BLaER1 (cell line): ENCODE measurements around the gene POLR2J3.
"Not testable (repeated sequence)": the region's sequence is repeated elsewhere in the genome, so short reads cannot be mapped to it uniquely, and the experiment has no call there.

Experiments used
- H3K27ac ChIP-seq: shearing (Covaris generic); formaldehyde crosslinking; 2 replicates; pipeline ENCODE4 v1.8.1; 2022
- H3K27me3 ChIP-seq: shearing (Covaris generic); formaldehyde crosslinking; 2 replicates; pipeline ENCODE4 v1.8.1; 2022
- H3K36me3 ChIP-seq: shearing (Covaris generic); formaldehyde crosslinking; 2 replicates; pipeline ENCODE4 v1.8.1; 2022
- H3K4me1 ChIP-seq: shearing (Covaris generic); formaldehyde crosslinking; 2 replicates; pipeline ENCODE4 v1.8.1; 2022
- H3K4me2 ChIP-seq: shearing (Covaris generic); formaldehyde crosslinking; 2 replicates; pipeline ENCODE4 v1.8.1; 2022
- H3K4me3 ChIP-seq: shearing (Covaris generic); formaldehyde crosslinking; 2 replicates; pipeline ENCODE4 v1.8.1; 2022
- H3K9ac ChIP-seq: shearing (Covaris generic); formaldehyde crosslinking; 2 replicates; pipeline ENCODE4 v1.8.1; 2022
- H3K9me3 ChIP-seq: shearing (Covaris generic); formaldehyde crosslinking; 2 replicates; pipeline ENCODE4 v1.8.1; 2022
- H4K20me1 ChIP-seq: shearing (Covaris generic); formaldehyde crosslinking; 2 replicates; pipeline ENCODE4 v1.8.1; 2022

The POLR2J3 gene

GRCh38 chr7:102602317-102602716, 29.9 kb upstream of the POLR2J3 start:
- H3K36me3 ChIP-seq, H3K4me1 ChIP-seq, H3K4me3 ChIP-seq, H3K9ac ChIP-seq, H4K20me1 ChIP-seq, H3K27me3 ChIP-seq, H3K27ac ChIP-seq, H3K4me2 ChIP-seq, H3K9me3 ChIP-seq: not testable (repeated sequence)

- not testable (repeated sequence) for H3K9me3 ChIP-seq, H4K20me1 ChIP-seq, H3K27ac ChIP-seq, H3K36me3 ChIP-seq, H3K4me2 ChIP-seq, H3K4me3 ChIP-seq, H3K27me3 ChIP-seq, H3K9ac ChIP-seq, H3K4me1 ChIP-seq
Measured at GRCh38 chr7:102599699-102600098, 27.3 kb upstream of the POLR2J3 start.

GRCh38 chr7:102596036-102596435, 23.7 kb upstream of the POLR2J3 start:
- not testable (repeated sequence) for H3K27ac ChIP-seq, H4K20me1 ChIP-seq, H3K9me3 ChIP-seq, H3K27me3 ChIP-seq, H3K9ac ChIP-seq, H3K4me1 ChIP-seq, H3K36me3 ChIP-seq, H3K4me3 ChIP-seq, H3K4me2 ChIP-seq

- not testable (repeated sequence) for H3K4me3 ChIP-seq, H3K9me3 ChIP-seq, H3K27ac ChIP-seq, H3K9ac ChIP-seq, H3K4me2 ChIP-seq, H4K20me1 ChIP-seq, H3K27me3 ChIP-seq, H3K4me1 ChIP-seq, H3K36me3 ChIP-seq
Measured at GRCh38 chr7:102593637-102594334, 21.4 kb upstream of the POLR2J3 start.

- not testable (repeated sequence) for H3K9me3 ChIP-seq
Measured at GRCh38 chr7:102592477-102593019, 20.2 kb upstream of the POLR2J3 start.

GRCh38 chr7:102589857-102590256, 17.5 kb upstream of the POLR2J3 start:
- not testable (repeated sequence) for H3K4me1 ChIP-seq, H3K4me3 ChIP-seq, H3K4me2 ChIP-seq, H3K27ac ChIP-seq, H3K9ac ChIP-seq, H3K9me3 ChIP-seq, H3K27me3 ChIP-seq, H4K20me1 ChIP-seq, H3K36me3 ChIP-seq

More at GRCh38 chr7:102592477-102593019, 20.2 kb upstream of the POLR2J3 start:
- H3K36me3 ChIP-seq, H3K9ac ChIP-seq, H3K4me2 ChIP-seq, H3K4me1 ChIP-seq, H4K20me1 ChIP-seq, H3K4me3 ChIP-seq, H3K27ac ChIP-seq, H3K27me3 ChIP-seq: not testable (repeated sequence)

GRCh38 chr7:102583495-102583894, 11.1 kb upstream of the POLR2J3 start:
- not testable (repeated sequence) for H3K9ac ChIP-seq, H3K4me2 ChIP-seq, H3K4me1 ChIP-seq, H4K20me1 ChIP-seq, H3K9me3 ChIP-seq, H3K4me3 ChIP-seq, H3K27ac ChIP-seq, H3K27me3 ChIP-seq, H3K36me3 ChIP-seq

GRCh38 chr7:102581722-102582121, 9.3 kb upstream of the POLR2J3 start:
- not testable (repeated sequence) for H4K20me1 ChIP-seq, H3K9ac ChIP-seq, H3K27ac ChIP-seq, H3K4me1 ChIP-seq, H3K4me2 ChIP-seq, H3K27me3 ChIP-seq, H3K36me3 ChIP-seq, H3K9me3 ChIP-seq, H3K4me3 ChIP-seq

GRCh38 chr7:102578486-102578885, 6.1 kb upstream of the POLR2J3 start:
- not testable (repeated sequence) for H3K27ac ChIP-seq, H3K4me3 ChIP-seq, H3K27me3 ChIP-seq, H4K20me1 ChIP-seq, H3K36me3 ChIP-seq, H3K4me2 ChIP-seq, H3K4me1 ChIP-seq, H3K9ac ChIP-seq, H3K9me3 ChIP-seq

- not testable (repeated sequence) for H3K9ac ChIP-seq, H3K4me3 ChIP-seq, H3K27me3 ChIP-seq, H3K4me1 ChIP-seq, H3K36me3 ChIP-seq, H3K27ac ChIP-seq, H4K20me1 ChIP-seq, H3K4me2 ChIP-seq, H3K9me3 ChIP-seq
Measured at GRCh38 chr7:102577315-102578240, 5.2 kb upstream of the POLR2J3 start.

- H3K4me2 ChIP-seq, H3K9ac ChIP-seq, H3K27ac ChIP-seq, H4K20me1 ChIP-seq, H3K4me3 ChIP-seq, H3K4me1 ChIP-seq, H3K9me3 ChIP-seq, H3K27me3 ChIP-seq, H3K36me3 ChIP-seq: not testable (repeated sequence)
Measured at GRCh38 chr7:102576363-102576762, 4.0 kb upstream of the POLR2J3 start.

GRCh38 chr7:102574607-102575006, 2.2 kb upstream of the POLR2J3 start:
- not testable (repeated sequence) for H3K27me3 ChIP-seq, H3K36me3 ChIP-seq, H3K4me3 ChIP-seq, H3K9ac ChIP-seq, H3K4me1 ChIP-seq, H3K4me2 ChIP-seq, H4K20me1 ChIP-seq, H3K27ac ChIP-seq, H3K9me3 ChIP-seq

GRCh38 chr7:102568620-102569019, 3.8 kb downstream of the POLR2J3 start:
- not testable (repeated sequence) for H3K9ac ChIP-seq, H3K9me3 ChIP-seq, H4K20me1 ChIP-seq, H3K27me3 ChIP-seq, H3K4me3 ChIP-seq, H3K4me1 ChIP-seq, H3K36me3 ChIP-seq, H3K27ac ChIP-seq, H3K4me2 ChIP-seq

GRCh38 chr7:102550808-102551422, 21.5 kb downstream of the POLR2J3 start, which contains the start of gene SPDYE2:
TSS of gene SPDYE2 (plus strand) at chr7:102551226. CDS start at chr7:102553256, 2,030 bp downstream.
- H3K4me1 ChIP-seq, H3K9ac ChIP-seq, H3K4me3 ChIP-seq, H3K36me3 ChIP-seq, H3K9me3 ChIP-seq, H3K27me3 ChIP-seq, H3K4me2 ChIP-seq, H4K20me1 ChIP-seq, H3K27ac ChIP-seq: not testable (repeated sequence)
